ENCODE measurements around the gene KCNMA1. TPM values are rescaled to one million over a fixed set of nuclear protein-coding genes. Genes with fewer than 3 reads are reported as not detected.

The KCNMA1 gene
- total and polyA plus RNA-seq, 2 donors (not counting 1 experiment from before 2014, with no cell fraction given) = 0.82 to 3.1 TPM

- intact Hi-C loops (cut with micrococcal nuclease) = no loop called here
- H3K36me3 ChIP-seq (replicated peaks in 1 of 2; ENCODE audit: control extremely low read depth in 1 of 2, control insufficient read depth in 1 of 2, extremely low read depth in 1 of 2, insufficient read depth in 2 of 2, low read length in 1 of 2) = no peaks in the 10 kb centered on the region
- H2AFZ ChIP-seq (ENCODE audit: insufficient read depth, low read depth, low read length, poor library complexity, severe bottlenecking) = no peak overlapping the region
- CTCF ChIA-PET = no interaction called here
- peaks cover 37% of the 10 kb centered on the region for H3K27me3 Mint-ChIP-seq
- ATAC-seq (ENCODE audit: low read depth) (no peak), DNase-seq (no peak)
- H3K9ac ChIP-seq (ENCODE audit: low read length) = no peak overlapping the region
- POLR2A ChIA-PET = no interaction called here
- H3K4me1 Mint-ChIP-seq = peaks cover 12% of the 10 kb centered on the region
- H3K27ac ChIP-seq (ENCODE audit: low read length in 2 of 2) = no peak overlapping the region
- no peak overlapping the region for H3K4me3 Mint-ChIP-seq
- no peak overlapping the region for H3K27ac Mint-ChIP-seq
- TF ChIP-seq CTCF (IDR thresholded peaks at IDR 0.05) = no peak
- no peak for TF ChIP-seq EZH2 (IDR thresholded peaks at IDR 0.05; ENCODE audit: borderline replicate concordance, insufficient read depth, low read depth, low read length, poor library complexity, severe bottlenecking)
- no peaks in the 10 kb centered on the region for H3K79me2 ChIP-seq (ENCODE audit: control insufficient read depth, insufficient read depth, low read length)
- H3K27me3 ChIP-seq (replicated peaks in 1 of 4; ENCODE audit: control extremely low read depth in 1 of 4, control insufficient read depth in 3 of 4, insufficient read depth in 4 of 4, low read length in 3 of 4) = peaks cover 0 to 15% (median 10%) of the 10 kb centered on the region in 4 experiments
- 33% methylated on average over 1 of the region's 1 CpG for WGBS (ENCODE audit: insufficient coverage)
- H3K9me3 Mint-ChIP-seq (ENCODE audit: insufficient read depth) = no peaks in the 10 kb centered on the region
- H4K20me1 ChIP-seq (ENCODE audit: control insufficient read depth, insufficient read depth, low read length, poor library complexity, severe bottlenecking) = no peaks in the 10 kb centered on the region
- H3K4me1 ChIP-seq (ENCODE audit: control insufficient read depth in 2 of 2, insufficient read depth in 2 of 2, low read length in 2 of 2) = peaks cover 7 to 12% of the 10 kb centered on the region in 2 donors
- no peak overlapping the region for H3K4me2 ChIP-seq (replicated peaks; ENCODE audit: low read depth, low read length, poor library complexity, severe bottlenecking)
- peaks cover 0 to under 1% (median 0%) of the 10 kb centered on the region in 3 donors for H3K9me3 ChIP-seq (ENCODE audit: control extremely low read depth in 1 of 3, control insufficient read depth in 2 of 3, insufficient read depth in 1 of 3, low read length in 2 of 3)
- H3K4me3 ChIP-seq (ENCODE audit: control extremely low read depth in 1 of 5, extremely low read depth in 1 of 5, insufficient read depth in 1 of 5, low read depth in 2 of 5, low read length in 4 of 5) = no peak overlapping the region
These were observed 352.0 kb downstream of the KCNMA1 start for GRCh38 chr10:77285529-77286182.

GRCh38 chr10:77284797-77285196 is 352.8 kb downstream of the KCNMA1 start:
- Histone ChIP-seq H3K4me3 (ENCODE audit: control extremely low read depth in 1 of 5, extremely low read depth in 1 of 5, insufficient read depth in 1 of 5, low read depth in 2 of 5, low read length in 4 of 5) (no peak overlapping the region), H3K27ac (ENCODE audit: low read length in 2 of 2) (no peak overlapping the region), H3K79me2 (ENCODE audit: control insufficient read depth, insufficient read depth, low read length) (no peaks in the 10 kb centered on the region), H3K9me3 (ENCODE audit: control extremely low read depth in 1 of 3, control insufficient read depth in 2 of 3, insufficient read depth in 1 of 3, low read length in 2 of 3) (peaks cover 0 to 4% (median 3%) of the 10 kb centered on the region in 3 donors), H4K20me1 (ENCODE audit: control insufficient read depth, insufficient read depth, low read length, poor library complexity, severe bottlenecking) (no peaks in the 10 kb centered on the region), H3K4me2 (replicated peaks; ENCODE audit: low read depth, low read length, poor library complexity, severe bottlenecking) (no peak overlapping the region), H3K9ac (ENCODE audit: low read length) (no peak overlapping the region), H3K27me3 (replicated peaks in 1 of 4; ENCODE audit: control extremely low read depth in 1 of 4, control insufficient read depth in 3 of 4, insufficient read depth in 4 of 4, low read length in 3 of 4) (peaks cover 0 to 18% (median 12%) of the 10 kb centered on the region in 4 experiments), H2AFZ (ENCODE audit: insufficient read depth, low read depth, low read length, poor library complexity, severe bottlenecking) (no peak overlapping the region), H3K4me1 (ENCODE audit: control insufficient read depth in 2 of 2, insufficient read depth in 2 of 2, low read length in 2 of 2) (peaks cover 7 to 12% of the 10 kb centered on the region in 2 donors), H3K36me3 (replicated peaks in 1 of 2; ENCODE audit: control extremely low read depth in 1 of 2, control insufficient read depth in 1 of 2, extremely low read depth in 1 of 2, insufficient read depth in 2 of 2, low read length in 1 of 2) (no peaks in the 10 kb centered on the region)
- Mint-ChIP-seq H3K4me1 (peaks cover 12% of the 10 kb centered on the region), H3K27ac (no peak overlapping the region), H3K9me3 (ENCODE audit: insufficient read depth) (no peaks in the 10 kb centered on the region), H3K4me3 (no peak overlapping the region), H3K27me3 (peaks cover 44% of the 10 kb centered on the region)
- TF ChIP-seq CTCF (IDR thresholded peaks at IDR 0.05) = no peak
- no peak for TF ChIP-seq EZH2 (IDR thresholded peaks at IDR 0.05; ENCODE audit: borderline replicate concordance, insufficient read depth, low read depth, low read length, poor library complexity, severe bottlenecking)
- DNase-seq (no peak), ATAC-seq (ENCODE audit: low read depth) (no peak)
- no CpG with 5 or more reads among the region's 6 CpGs for WGBS (ENCODE audit: insufficient coverage)
- ChIA-PET CTCF (no interaction called here), POLR2A (no interaction called here)
- intact Hi-C loops (cut with micrococcal nuclease) = no loop called here

Measured in B cell (primary cell).